GM12874 (cell line): ENCODE data around the gene GUCY1A2.

Experiments
- CTCF ChIP-seq: IDR thresholded peaks from 2 replicates; pipeline ENCODE4 v1.5.1; 2011; ENCODE audit warnings: low read depth, mild to moderate bottlenecking, control low read depth, low read length, moderate library complexity; ENCODE audit not compliant: insufficient read depth

GUCY1A2 gene

DNA sequence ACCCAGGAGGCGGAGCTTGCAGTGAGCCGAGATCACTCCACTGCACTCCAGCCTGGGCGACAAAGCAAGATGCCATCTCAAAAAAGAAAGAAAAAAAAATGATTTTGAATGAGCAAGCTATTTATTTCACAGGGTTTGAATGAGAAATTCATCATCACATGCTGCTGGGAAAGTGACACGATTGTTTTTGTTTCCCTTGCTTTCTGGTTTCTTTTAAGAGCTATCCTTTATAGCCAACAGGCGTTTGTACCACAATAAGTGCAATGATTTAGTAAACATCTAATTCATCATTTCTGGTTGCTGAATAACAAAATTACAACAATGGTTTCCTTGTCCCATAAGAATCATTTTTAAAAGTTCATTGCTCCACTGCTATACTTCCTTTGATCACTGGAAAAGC lies 129.9 kb downstream of the GUCY1A2 start:
- TF ChIP-seq CTCF = no peak

DNA sequence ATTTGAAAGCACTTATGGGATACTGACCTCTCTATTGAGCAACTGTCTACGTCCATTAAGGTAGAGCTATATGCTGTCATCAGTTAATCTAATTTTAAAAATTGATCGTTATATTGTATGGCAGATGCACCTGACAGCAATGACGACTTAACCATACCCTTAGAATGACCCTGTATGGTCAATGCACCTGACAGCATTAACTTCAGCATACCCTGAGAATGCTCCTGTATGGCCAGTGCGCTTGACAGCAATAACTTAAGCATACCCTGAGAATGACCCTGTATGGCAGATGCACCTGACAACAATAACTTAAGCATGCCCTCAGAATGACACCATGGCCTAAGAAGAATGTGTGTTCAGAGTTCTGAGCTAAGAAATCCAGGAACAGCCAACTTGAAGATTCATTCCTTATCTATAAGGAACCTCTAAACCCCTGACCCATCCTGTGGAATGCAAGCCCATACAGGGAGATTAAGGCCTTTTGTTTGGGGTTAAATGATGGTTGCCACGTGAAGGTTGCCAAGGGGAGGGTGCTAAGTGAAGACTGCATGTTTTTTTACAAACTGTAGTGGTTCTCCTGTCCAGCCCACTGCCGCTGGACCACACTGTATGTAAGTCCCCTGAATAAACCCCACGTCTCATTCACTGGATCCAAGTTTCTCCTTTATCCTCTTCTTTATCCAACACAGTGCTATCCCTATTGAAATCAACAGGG lies 138.3 kb downstream of the GUCY1A2 start:
- no peak for TF ChIP-seq CTCF

GRCh38 chr11:106879029-106879428 lies 139.2 kb downstream of the GUCY1A2 start:
- TF ChIP-seq CTCF = no peak

DNA sequence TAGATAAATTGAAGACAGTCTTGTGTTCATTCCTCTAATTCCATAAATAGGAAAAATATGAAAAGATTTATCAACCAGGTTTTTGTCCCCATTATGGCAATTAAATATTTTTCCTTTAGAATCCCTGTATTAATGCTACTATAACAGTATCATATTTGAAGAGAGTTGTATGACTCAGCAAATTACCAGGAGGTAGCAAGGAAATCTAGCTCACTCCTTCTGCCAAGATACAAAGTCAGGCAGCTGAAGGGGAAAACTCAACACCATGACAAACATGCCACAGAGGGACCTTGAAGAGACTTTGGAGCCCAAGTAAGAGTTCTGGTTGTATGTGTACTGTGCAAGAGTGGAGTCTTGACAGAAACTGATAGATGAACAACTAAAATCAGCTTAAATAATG lies 143.3 kb downstream of the GUCY1A2 start:
- no peak for TF ChIP-seq CTCF

- no peak for TF ChIP-seq CTCF
These were observed 146.0 kb downstream of the GUCY1A2 start for GRCh38 chr11:106872246-106872645.

DNA sequence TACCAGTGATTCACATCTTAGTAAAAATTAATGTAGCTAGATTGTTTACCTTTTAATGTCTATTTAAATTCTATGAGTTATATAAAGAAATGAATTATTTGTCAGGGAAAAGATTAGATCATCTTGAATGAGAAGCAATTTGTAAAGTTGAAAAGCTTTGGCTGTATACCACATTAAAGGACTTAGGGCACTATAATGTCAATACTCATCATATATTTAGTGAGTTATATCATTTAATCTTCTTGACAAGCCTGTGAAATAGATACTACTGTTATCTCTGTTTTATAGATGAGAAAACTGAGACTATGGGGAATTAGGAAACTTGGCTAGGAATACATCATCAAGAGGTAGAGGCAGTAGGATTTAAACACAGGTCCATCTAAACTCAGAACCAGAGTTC lies 160.1 kb downstream of the GUCY1A2 start:
- TF ChIP-seq CTCF = no peak

GRCh38 chr11:106856566-106856965 lies 161.7 kb downstream of the GUCY1A2 start:
- TF ChIP-seq CTCF = no peak

DNA sequence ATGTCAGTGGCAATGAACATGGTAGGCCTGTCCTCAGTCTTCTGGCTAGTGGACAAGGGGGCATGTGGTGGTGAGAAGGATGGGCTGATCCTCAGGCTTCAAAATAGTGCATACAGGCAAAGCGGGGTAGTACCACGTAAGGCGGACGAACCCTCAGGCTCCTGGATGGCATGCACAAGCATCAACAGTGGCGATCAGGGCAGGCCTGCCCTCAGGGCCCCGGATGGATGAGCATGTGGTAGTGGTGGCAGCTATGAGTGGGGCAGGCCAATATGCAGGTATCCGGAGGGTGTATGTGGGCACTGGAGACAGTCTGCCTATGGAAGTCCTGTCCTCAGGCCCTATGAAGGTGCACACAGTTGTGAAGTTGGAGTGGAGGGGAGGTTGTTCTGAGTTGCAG lies 163.8 kb downstream of the GUCY1A2 start:
- TF ChIP-seq CTCF = no peak
